HG02642 (cell line): Measurements from ENCODE around the gene SLC22A5.
"Not testable (repeated sequence)": the region's sequence is repeated elsewhere in the genome, so short reads cannot be mapped to it uniquely, and the experiment has no call there.

ENCODE experiments used
- ATAC-seq: cut with Tn5 transposase; IDR thresholded peaks from one replicate; pipeline ENCODE4 v1.9.1; 2021; ENCODE audit warnings: mild to moderate bottlenecking; ENCODE audit not compliant: unreplicated experiment, poor library complexity

Gene SLC22A5

GRCh38 chr5:132410451-132411303 lies 41.2 kb downstream of the SLC22A5 start:
- ATAC-seq = peak; percentile 79

- ATAC-seq = peak; percentile 18
Observed at GRCh38 chr5:132411304-132412013, 41.9 kb downstream of the SLC22A5 start.

- ATAC-seq = no peak
Observed at GRCh38 chr5:132413567-132413966, 44.1 kb downstream of the SLC22A5 start.

- no peak for ATAC-seq
Observed at GRCh38 chr5:132414634-132415378, 45.3 kb downstream of the SLC22A5 start.

- ATAC-seq = not testable (repeated sequence)
Observed at GRCh38 chr5:132415516-132415915, 46.0 kb downstream of the SLC22A5 start.

GRCh38 chr5:132416306-132417009 lies 46.9 kb downstream of the SLC22A5 start:
- ATAC-seq = no peak

- ATAC-seq = no peak
Observed at GRCh38 chr5:132417010-132417439, 47.5 kb downstream of the SLC22A5 start.

- no peak for ATAC-seq
Observed at GRCh38 chr5:132417461-132417860, 48.0 kb downstream of the SLC22A5 start.

GRCh38 chr5:132417889-132418485 lies 48.5 kb downstream of the SLC22A5 start:
- ATAC-seq = no peak

- no peak for ATAC-seq
Observed at GRCh38 chr5:132418881-132419280, 49.4 kb downstream of the SLC22A5 start.

GRCh38 chr5:132419502-132420468 lies 50.3 kb downstream of the SLC22A5 start:
- peak; percentile 31 for ATAC-seq

GRCh38 chr5:132420706-132421272 lies 51.3 kb downstream of the SLC22A5 start:
- peak; percentile 50 for ATAC-seq

GRCh38 chr5:132421462-132421861 lies 52.0 kb downstream of the SLC22A5 start:
- ATAC-seq = no peak

GRCh38 chr5:132422720-132423437 lies 53.4 kb downstream of the SLC22A5 start:
- peak; percentile 34 for ATAC-seq

- ATAC-seq = no peak
Observed at GRCh38 chr5:132423438-132423898, 54.0 kb downstream of the SLC22A5 start.

GRCh38 chr5:132424167-132424880 lies 54.8 kb downstream of the SLC22A5 start:
- no peak for ATAC-seq
